GM15510 (cell line): ENCODE data around the gene APRT.

Experiments used
- POLR2A ChIP-seq: IDR thresholded peaks from 3 replicates; pipeline ENCODE4 v1.6.1; 2011; ENCODE audit warnings: borderline replicate concordance; ENCODE audit not compliant: insufficient read length; ENCODE audit errors: extremely low read depth

The APRT gene

GRCh38 chr16:88759976-88760350 is 51.8 kb downstream of the APRT start:
- no peak for TF ChIP-seq POLR2A
